DND-41 (cell line): ENCODE results near the gene TMA7B.

Source experiments
- ATAC-seq: fragments of 200-7000 bp; cut with Tn5 transposase; 3 replicates; pipeline ENCODE4 v1.9.1; 2021; ENCODE audit warnings: low read depth; ENCODE audit not compliant: insufficient read depth
- DNase-seq: peaks from one replicate; pipeline ENCODE4 v3.0.0-alpha.2; 2020
- H2AFZ ChIP-seq: 2 replicates; pipeline ENCODE4 v1.6.0; 2012; ENCODE audit warnings: low read depth, low read length
- H3K27ac ChIP-seq: 2 replicates; pipeline ENCODE4 v1.5.1; 2012; ENCODE audit warnings: low read length, inconsistent platforms
- H3K27me3 ChIP-seq: fragments of 200-600 bp; sonication (generic); 2 replicates; pipeline ENCODE4 v1.6.0; 2012; ENCODE audit warnings: low read length, mild to moderate bottlenecking, inconsistent platforms; ENCODE audit not compliant: insufficient read depth, poor library complexity
- H3K36me3 ChIP-seq: 2 replicates; pipeline ENCODE4 v1.5.1; 2012; ENCODE audit warnings: low read length, inconsistent platforms; ENCODE audit not compliant: insufficient read depth
- H3K4me1 ChIP-seq: 2 replicates; pipeline ENCODE4 v1.5.1; 2012; ENCODE audit warnings: mild to moderate bottlenecking, low read length; ENCODE audit not compliant: insufficient read depth
- H3K4me2 ChIP-seq: 2 replicates; pipeline ENCODE4 v1.6.0; 2012; ENCODE audit warnings: mild to moderate bottlenecking, moderate library complexity, low read length, inconsistent platforms; ENCODE audit not compliant: insufficient read depth
- H3K4me3 ChIP-seq, 2 experiments: fragments of 200-600 bp in 1 of 2; shearing (Covaris generic) in 1 of 2; 2 replicates each; pipeline ENCODE4 v1.5.1; 2012 to 2016; ENCODE audit warnings: inconsistent platforms in 2 of 2, low read length in 2 of 2, mild to moderate bottlenecking in 2 of 2, low read depth in 1 of 2, moderate library complexity in 1 of 2
- H3K79me2 ChIP-seq: 2 replicates; pipeline ENCODE4 v1.6.0; 2012; ENCODE audit warnings: low read length, inconsistent platforms; ENCODE audit not compliant: insufficient read depth
- H3K9ac ChIP-seq: 2 replicates; pipeline ENCODE4 v1.6.0; 2012; ENCODE audit warnings: low read depth, mild to moderate bottlenecking, inconsistent platforms, low read length, moderate library complexity
- H3K9me3 ChIP-seq: 2 replicates; pipeline ENCODE4 v1.5.1; 2012; ENCODE audit warnings: low read length, moderate library complexity, mild to moderate bottlenecking, inconsistent platforms; ENCODE audit not compliant: insufficient read depth, severe bottlenecking
- H4K20me1 ChIP-seq: 2 replicates; pipeline ENCODE4 v1.6.0; 2012; ENCODE audit warnings: low read length; ENCODE audit not compliant: insufficient read depth
- CTCF ChIP-seq: IDR thresholded peaks from 2 replicates; pipeline ENCODE4 v1.5.1; 2012; ENCODE audit warnings: borderline replicate concordance, low read length, moderate library complexity, mild to moderate bottlenecking; ENCODE audit not compliant: poor library complexity, severe bottlenecking; ENCODE audit errors: extremely low read depth
- EZH2 ChIP-seq: IDR thresholded peaks from 3 replicates; pipeline ENCODE4 v1.6.1; 2012; ENCODE audit warnings: borderline replicate concordance, low read depth, mild to moderate bottlenecking, moderate library complexity, low read length, inconsistent platforms; ENCODE audit not compliant: severe bottlenecking

The TMA7B gene

GRCh38 chr22:39916496-39916895 is 43.7 kb upstream of the TMA7B start:
- Histone ChIP-seq H3K4me2 (no peak overlapping the region), H3K9ac (no peak overlapping the region), H3K4me1 (peaks cover 15% of the 10 kb centered on the region), H3K27ac (no peak overlapping the region), H4K20me1 (peaks cover 8% of the 10 kb centered on the region; the same call in 1 of the 2 replicates), H3K79me2 (peaks cover 96% of the 10 kb centered on the region), H3K9me3 (no peaks in the 10 kb centered on the region), H3K27me3 (no peaks in the 10 kb centered on the region), H3K4me3 (no peak overlapping the region), H2AFZ (no peak overlapping the region), H3K36me3 (0 out of 2 replicates have a peak, but pooled peaks cover 3% of the 10 kb centered on the region)
- no peak for ATAC-seq
- TF ChIP-seq CTCF (no peak), EZH2 (no peak)
- no peak for DNase-seq

GRCh38 chr22:39917197-39917643 is 43.0 kb upstream of the TMA7B start:
- Histone ChIP-seq H2AFZ (no peak overlapping the region), H3K4me2 (no peak overlapping the region), H3K79me2 (peaks cover 95% of the 10 kb centered on the region), H3K27ac (no peak overlapping the region), H3K9me3 (no peaks in the 10 kb centered on the region), H4K20me1 (peaks cover 4% of the 10 kb centered on the region; the same call in 1 of the 2 replicates), H3K9ac (no peak overlapping the region), H3K36me3 (0 out of 2 replicates have a peak, but pooled peaks cover 3% of the 10 kb centered on the region), H3K4me3 (no peak overlapping the region), H3K27me3 (no peaks in the 10 kb centered on the region), H3K4me1 (peaks cover 20% of the 10 kb centered on the region)
- ATAC-seq, result no peak
- TF ChIP-seq CTCF (no peak), EZH2 (no peak)
- no peak for DNase-seq

- Histone ChIP-seq H2AFZ (no peak overlapping the region), H3K4me1 (peaks cover 26% of the 10 kb centered on the region), H3K79me2 (peaks cover 94% of the 10 kb centered on the region), H3K36me3 (0 out of 2 replicates have a peak, but pooled peaks cover 3% of the 10 kb centered on the region), H3K9ac (no peak overlapping the region), H3K27me3 (no peaks in the 10 kb centered on the region), H3K4me2 (no peak overlapping the region), H4K20me1 (no peaks in the 10 kb centered on the region), H3K9me3 (no peaks in the 10 kb centered on the region), H3K4me3 (no peak overlapping the region), H3K27ac (no peak overlapping the region)
- TF ChIP-seq EZH2 (no peak), CTCF (no peak)
- DNase-seq, result no peak
- no peak for ATAC-seq
These were observed 42.3 kb upstream of the TMA7B start for GRCh38 chr22:39917776-39918495.
